ENCODE results near the gene CA10. TPM values are rescaled to one million over a fixed set of nuclear protein-coding genes. Genes with fewer than 3 reads are reported as not detected.

The CA10 gene
- total and polyA plus RNA-seq, 7 donors: 0.28 to 2.9 (median 0.49) TPM; not detected in 2

DNA sequence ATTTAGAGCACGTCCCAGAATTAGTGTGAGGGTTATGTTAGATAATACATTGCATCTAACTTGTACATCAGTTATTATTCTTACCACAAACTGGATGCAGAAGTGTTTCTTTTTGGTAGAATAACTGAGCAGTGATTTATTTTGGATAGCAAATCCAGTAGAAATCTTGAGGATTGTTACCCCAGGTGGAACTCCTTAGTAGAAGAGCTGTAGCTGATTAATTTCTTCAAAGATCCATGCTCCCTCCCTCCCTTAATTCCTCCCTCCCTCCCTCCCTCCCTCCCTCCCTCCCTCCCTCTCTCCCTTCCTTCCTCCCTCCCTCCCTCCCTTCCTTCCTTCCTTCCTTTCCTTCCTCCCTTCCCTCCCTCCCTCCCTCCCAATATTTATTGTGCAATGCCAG lies 337.7 kb downstream of the CA10 start:
- Histone ChIP-seq H3K36me3 (no peaks in the 10 kb centered on the region), H3K9me3 (no peaks in the 10 kb centered on the region), H3K4me3 (no peak overlapping the region), H3K4me1 (no peaks in the 10 kb centered on the region), H3K27ac (no peak overlapping the region), H3K27me3 (no peaks in the 10 kb centered on the region)
- 63 to 75% methylated on average over 1 of the region's 1 CpG for WGBS, 2 donors
- TF ChIP-seq EP300 (IDR thresholded peaks at IDR 0.05) (no peak), POLR2A (IDR thresholded peaks at IDR 0.05) (no peak), POLR2AphosphoS5 (IDR thresholded peaks at IDR 0.05) (no peak)
- TF ChIP-seq, protein P1, sequence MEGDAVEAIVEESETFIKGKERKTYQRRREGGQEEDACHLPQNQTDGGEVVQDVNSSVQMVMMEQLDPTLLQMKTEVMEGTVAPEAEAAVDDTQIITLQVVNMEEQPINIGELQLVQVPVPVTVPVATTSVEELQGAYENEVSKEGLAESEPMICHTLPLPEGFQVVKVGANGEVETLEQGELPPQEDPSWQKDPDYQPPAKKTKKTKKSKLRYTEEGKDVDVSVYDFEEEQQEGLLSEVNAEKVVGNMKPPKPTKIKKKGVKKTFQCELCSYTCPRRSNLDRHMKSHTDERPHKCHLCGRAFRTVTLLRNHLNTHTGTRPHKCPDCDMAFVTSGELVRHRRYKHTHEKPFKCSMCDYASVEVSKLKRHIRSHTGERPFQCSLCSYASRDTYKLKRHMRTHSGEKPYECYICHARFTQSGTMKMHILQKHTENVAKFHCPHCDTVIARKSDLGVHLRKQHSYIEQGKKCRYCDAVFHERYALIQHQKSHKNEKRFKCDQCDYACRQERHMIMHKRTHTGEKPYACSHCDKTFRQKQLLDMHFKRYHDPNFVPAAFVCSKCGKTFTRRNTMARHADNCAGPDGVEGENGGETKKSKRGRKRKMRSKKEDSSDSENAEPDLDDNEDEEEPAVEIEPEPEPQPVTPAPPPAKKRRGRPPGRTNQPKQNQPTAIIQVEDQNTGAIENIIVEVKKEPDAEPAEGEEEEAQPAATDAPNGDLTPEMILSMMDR (IDR thresholded peaks at IDR 0.05): no peak
- intact Hi-C loops (cut with DNase I): no loop called here
- no peak for DNase-seq

GRCh38 chr17:51820252-51820651 lies 338.3 kb downstream of the CA10 start:
- DNase-seq: no peak
- WGBS, 2 donors: 18 to 62% methylated on average over 6 of the region's 6 CpGs
- H3K9me3 ChIP-seq: no peaks in the 10 kb centered on the region
- no peaks in the 10 kb centered on the region for H3K4me1 ChIP-seq
- H3K27ac ChIP-seq: no peak overlapping the region
- H3K4me3 ChIP-seq: no peak overlapping the region
- intact Hi-C loops (cut with DNase I): no loop called here
- TF ChIP-seq POLR2A (IDR thresholded peaks at IDR 0.05): no peak
- no peak for TF ChIP-seq POLR2AphosphoS5 (IDR thresholded peaks at IDR 0.05)
- TF ChIP-seq EP300 (IDR thresholded peaks at IDR 0.05): no peak
- TF ChIP-seq, protein P1 (IDR thresholded peaks at IDR 0.05): no peak
- no peaks in the 10 kb centered on the region for H3K36me3 ChIP-seq
- no peaks in the 10 kb centered on the region for H3K27me3 ChIP-seq

GRCh38 chr17:51819341-51820219 lies 338.9 kb downstream of the CA10 start:
- 60 to 66% methylated on average over 6 of the region's 6 CpGs for WGBS, 2 donors
- Histone ChIP-seq H3K27me3 (no peaks in the 10 kb centered on the region), H3K27ac (no peak overlapping the region), H3K9me3 (no peaks in the 10 kb centered on the region), H3K4me1 (no peaks in the 10 kb centered on the region), H3K36me3 (no peaks in the 10 kb centered on the region), H3K4me3 (no peak overlapping the region)
- intact Hi-C loops (cut with DNase I): no loop called here
- no peak for DNase-seq
- no peak for TF ChIP-seq EP300 (IDR thresholded peaks at IDR 0.05)
- TF ChIP-seq, protein P1 (IDR thresholded peaks at IDR 0.05): no peak
- no peak for TF ChIP-seq POLR2AphosphoS5 (IDR thresholded peaks at IDR 0.05)
- no peak for TF ChIP-seq POLR2A (IDR thresholded peaks at IDR 0.05)

- H3K4me1 ChIP-seq: no peaks in the 10 kb centered on the region
- no peak overlapping the region for H3K27ac ChIP-seq
- TF ChIP-seq, protein P1 (IDR thresholded peaks at IDR 0.05): no peak
- TF ChIP-seq POLR2AphosphoS5 (IDR thresholded peaks at IDR 0.05): no peak
- no peak for TF ChIP-seq EP300 (IDR thresholded peaks at IDR 0.05)
- no peaks in the 10 kb centered on the region for H3K36me3 ChIP-seq
- WGBS, 2 donors: 27 to 50% methylated on average over 1 of the region's 1 CpG
- no peak overlapping the region for H3K4me3 ChIP-seq
- no peaks in the 10 kb centered on the region for H3K9me3 ChIP-seq
- H3K27me3 ChIP-seq: no peaks in the 10 kb centered on the region
- DNase-seq: no peak
- intact Hi-C loops (cut with DNase I): no loop called here
Measured at GRCh38 chr17:51818777-51819176, 339.7 kb downstream of the CA10 start.

Data from sigmoid colon (tissue), 7 donors.